HG02981 (cell line): Measurements from ENCODE around the gene SMIM30.
A peak's percentile ranks its signal among the peaks of the same experiment; 100 is the strongest.

Source experiments
- ATAC-seq: cut with Tn5 transposase; IDR thresholded peaks from one replicate; pipeline ENCODE4 v1.9.1; 2021; ENCODE audit warnings: mild to moderate bottlenecking, moderate library complexity; ENCODE audit not compliant: unreplicated experiment

SMIM30 gene

GRCh38 chr7:113109718-113110117 lies 8.6 kb downstream of the SMIM30 start:
- ATAC-seq = no peak

- no peak for ATAC-seq
These were observed 18.2 kb downstream of the SMIM30 start for GRCh38 chr7:113100121-113100603.

- no peak for ATAC-seq
These were observed 19.0 kb downstream of the SMIM30 start for GRCh38 chr7:113099284-113099919.

GRCh38 chr7:113094517-113095249 lies 23.7 kb downstream of the SMIM30 start:
- peak; percentile 59 for ATAC-seq

- ATAC-seq = no peak
These were observed 24.8 kb downstream of the SMIM30 start for GRCh38 chr7:113093561-113093960.

GRCh38 chr7:113092762-113093161 lies 25.6 kb downstream of the SMIM30 start:
- ATAC-seq = no peak

- ATAC-seq = no peak
These were observed 31.0 kb downstream of the SMIM30 start for GRCh38 chr7:113087071-113087998.

- peak; percentile 66 for ATAC-seq
These were observed 31.9 kb downstream of the SMIM30 start, which contains the start of gene GPR85 for GRCh38 chr7:113086431-113086888. GPR85 (minus strand) TSS chr7:113086827; CDS start chr7:113084721, 2,106 bp downstream.

- no peak for ATAC-seq
These were observed 32.5 kb downstream of the SMIM30 start for GRCh38 chr7:113085781-113086390.

- no peak for ATAC-seq
These were observed 33.7 kb downstream of the SMIM30 start for GRCh38 chr7:113084496-113085172.

- no peak for ATAC-seq
These were observed 34.4 kb downstream of the SMIM30 start for GRCh38 chr7:113083816-113084495.

- peak; percentile 64 for ATAC-seq
These were observed 35.1 kb downstream of the SMIM30 start for GRCh38 chr7:113083132-113083815.

- ATAC-seq = no peak
These were observed 40.0 kb downstream of the SMIM30 start for GRCh38 chr7:113078331-113078730.

- ATAC-seq = no peak
These were observed 41.7 kb downstream of the SMIM30 start for GRCh38 chr7:113076703-113077102.

GRCh38 chr7:113071465-113071864 lies 46.9 kb downstream of the SMIM30 start:
- ATAC-seq = no peak
